H1 (cell line): ENCODE data around the gene NWD2. TPM values are rescaled to one million over a fixed set of nuclear protein-coding genes. Genes with fewer than 3 reads are reported as not detected.

Experiments
- CTCF ChIA-PET: fragments of 300-600 bp; sonication (Branson Sonifier 250); formaldehyde crosslinking; loops from one replicate; lab custom pipeline; 2021; ENCODE audit not compliant: partially characterized antibody; lab: Charles Lee
- POLR2A ChIA-PET: fragments of 300-600 bp; sonication (Branson Sonifier 250); formaldehyde crosslinking; loops from one replicate; lab custom pipeline; 2021; ENCODE audit warnings: inconsistent platforms; ENCODE audit not compliant: partially characterized antibody; lab: Charles Lee
- DNase-seq, 2 experiments: peaks; one replicate each; pipeline versions ENCODE4 v3.0.0 to v3.0.0-alpha.2; 2010 to 2022; ENCODE audit warnings: low spot score in 2 of 2, low read depth in 1 of 2, mixed read lengths in 1 of 2
- FAIRE-seq: peaks from 2 replicates; lab custom pipeline; 2011; peaks lifted over from hg19 to GRCh38; lab: Jason Lieb, UNC
- H2AFZ ChIP-seq: 2 replicates; pipeline ENCODE4 v1.8.1; 2012; ENCODE audit warnings: low read length, inconsistent platforms
- H2AK5ac ChIP-seq: 2 replicates; pipeline ENCODE4 v1.6.1; 2013; ENCODE audit warnings: low read depth, low read length
- H2BK120ac ChIP-seq: replicated peaks from 2 replicates; pipeline ENCODE3; 2013; ENCODE audit warnings: low read depth, low read length, inconsistent platforms
- H2BK12ac ChIP-seq: 2 replicates; pipeline ENCODE4 v1.6.1; 2013; ENCODE audit warnings: low read depth, low read length
- H2BK15ac ChIP-seq: 2 replicates; pipeline ENCODE4 v1.6.1; 2013; ENCODE audit warnings: low read length
- H2BK20ac ChIP-seq: 2 replicates; pipeline ENCODE4 v1.6.1; 2013; ENCODE audit warnings: low read length
- H2BK5ac ChIP-seq: 2 replicates; pipeline ENCODE4 v1.6.1; 2013; ENCODE audit warnings: low read depth, low read length
- H3K14ac ChIP-seq: 2 replicates; pipeline ENCODE4 v1.6.1; 2013; ENCODE audit warnings: inconsistent platforms; ENCODE audit not compliant: insufficient read length
- H3K18ac ChIP-seq: 2 replicates; pipeline ENCODE4 v1.6.1; 2013; ENCODE audit warnings: low read length; ENCODE audit errors: extremely low read depth
- H3K23ac ChIP-seq: 2 replicates; pipeline ENCODE4 v1.6.1; 2013; ENCODE audit warnings: inconsistent platforms; ENCODE audit not compliant: insufficient read length
- H3K23me2 ChIP-seq: 2 replicates; pipeline ENCODE4 v1.6.1; 2013; ENCODE audit warnings: low read depth, low read length
- H3K27ac ChIP-seq: 2 replicates; pipeline ENCODE4 v1.6.1; 2011; ENCODE audit warnings: low read depth, low read length, inconsistent platforms
- H3K27me3 ChIP-seq, 4 experiments: replicated peaks in 1 of 4; 1 replicate in 1 of 4; 2 replicates in 3 of 4; pipeline versions ENCODE4 v1.6.1 to v1.8.1; 2011 to 2013; ENCODE audit warnings: low read length in 3 of 4, mild to moderate bottlenecking in 3 of 4, inconsistent platforms in 2 of 4, mixed read lengths in 2 of 4, moderate library complexity in 1 of 4; ENCODE audit not compliant: control insufficient read depth in 3 of 4, insufficient read depth in 3 of 4; ENCODE audit errors: extremely low read depth in 1 of 4
- H3K36me3 ChIP-seq, 4 experiments: 2 replicates each; pipeline versions ENCODE4 v1.6.1 to v1.8.1; 2011 to 2013; ENCODE audit warnings: mild to moderate bottlenecking in 4 of 4, low read length in 3 of 4, moderate library complexity in 2 of 4, control low read depth in 1 of 4, inconsistent platforms in 1 of 4; ENCODE audit not compliant: insufficient read depth in 4 of 4, control insufficient read depth in 2 of 4
- H3K4ac ChIP-seq: replicated peaks from 2 replicates; pipeline ENCODE3; 2013; ENCODE audit warnings: low read length, low read depth, mixed read lengths, inconsistent platforms; ENCODE audit not compliant: insufficient read length
- H3K4me1 ChIP-seq, 4 experiments: replicated peaks in 1 of 4; 1 replicate in 1 of 4; 2 replicates in 3 of 4; pipeline versions ENCODE4 v1.6.1 to v1.8.1; 2011 to 2013; ENCODE audit warnings: low read length in 3 of 4, inconsistent platforms in 2 of 4, mixed read lengths in 1 of 4; ENCODE audit not compliant: insufficient read depth in 4 of 4, control insufficient read depth in 3 of 4
- H3K4me2 ChIP-seq, 2 experiments: 2 replicates each; pipeline versions ENCODE4 v1.6.1 to v1.8.1; 2011 to 2013; ENCODE audit warnings: low read depth in 2 of 2, low read length in 2 of 2, control low read depth in 1 of 2, inconsistent platforms in 1 of 2, mild to moderate bottlenecking in 1 of 2; ENCODE audit not compliant: insufficient read depth in 1 of 2
- H3K4me3 ChIP-seq, 4 experiments: fragments of 200-600, 300-600 bp in 1 of 4; sonication (generic), shearing (Covaris generic), sonication (Bioruptor Twin) in 1 of 4; 2 replicates each; pipeline versions ENCODE4 v1.5.1 to v1.8.1; 2011 to 2016; ENCODE audit warnings: low read length in 4 of 4, low read depth in 3 of 4, control low read depth in 2 of 4, inconsistent platforms in 2 of 4, mild to moderate bottlenecking in 2 of 4, mixed read lengths in 1 of 4, moderate library complexity in 1 of 4; ENCODE audit not compliant: insufficient read depth in 2 of 4; ENCODE audit errors: extremely low read depth in 1 of 4
- H3K56ac ChIP-seq: replicated peaks from 2 replicates; pipeline ENCODE3; 2013; ENCODE audit warnings: low read depth, mild to moderate bottlenecking, mixed read lengths, low read length, inconsistent platforms; ENCODE audit not compliant: insufficient read length
- H3K79me1 ChIP-seq: 2 replicates; pipeline ENCODE4 v1.6.1; 2013; ENCODE audit warnings: low read depth, low read length, control low read depth
- H3K79me2 ChIP-seq, 2 experiments: 2 replicates each; pipeline versions ENCODE4 v1.6.1 to v1.8.1; 2012 to 2013; ENCODE audit warnings: low read length in 2 of 2, mild to moderate bottlenecking in 2 of 2, inconsistent platforms in 1 of 2; ENCODE audit not compliant: insufficient read depth in 2 of 2, control insufficient read depth in 1 of 2
- H3K9ac ChIP-seq, 4 experiments: replicated peaks in 1 of 4; 1 replicate in 1 of 4; 2 replicates in 3 of 4; pipeline versions ENCODE4 v1.6.1 to v1.8.1; 2011 to 2013; ENCODE audit warnings: low read depth in 3 of 4, low read length in 3 of 4, control low read depth in 2 of 4, mild to moderate bottlenecking in 2 of 4, moderate library complexity in 2 of 4, inconsistent platforms in 1 of 4; ENCODE audit errors: extremely low read depth in 1 of 4
- H3K9me3 ChIP-seq, 2 experiments: 2 replicates each; pipeline versions ENCODE4 v1.6.1 to v1.8.1; 2012 to 2013; ENCODE audit warnings: mild to moderate bottlenecking in 2 of 2, moderate library complexity in 2 of 2, control low read depth in 1 of 2, inconsistent platforms in 1 of 2, low read depth in 1 of 2, low read length in 1 of 2, mixed read lengths in 1 of 2; ENCODE audit not compliant: insufficient read depth in 2 of 2
- H4K20me1 ChIP-seq, 2 experiments: replicated peaks in 1 of 2; 2 replicates each; pipeline versions ENCODE3 to v1.8.1; 2011 to 2013; ENCODE audit warnings: inconsistent platforms in 2 of 2, low read length in 2 of 2, mild to moderate bottlenecking in 1 of 2; ENCODE audit not compliant: insufficient read depth in 2 of 2, control insufficient read depth in 1 of 2
- H4K5ac ChIP-seq: 2 replicates; pipeline ENCODE4 v1.6.1; 2013; ENCODE audit warnings: low read length, low read depth, mixed read lengths, inconsistent platforms; ENCODE audit not compliant: insufficient read length
- H4K8ac ChIP-seq: 2 replicates; pipeline ENCODE4 v1.8.0; 2013; ENCODE audit warnings: mild to moderate bottlenecking, moderate library complexity, low read length, inconsistent platforms; ENCODE audit not compliant: insufficient read depth; ENCODE audit errors: extremely low read depth
- H4K91ac ChIP-seq: replicated peaks from 2 replicates; pipeline ENCODE3; 2013; ENCODE audit warnings: low read length, mixed read lengths, inconsistent platforms; ENCODE audit not compliant: insufficient read length
- CBX5 ChIP-seq: fragments of 300-800, 300-1000 bp; sonication (generic); IDR thresholded peaks from 2 replicates; pipeline ENCODE4 v1.7.1; 2016; ENCODE audit warnings: antibody characterized with exemption, low read length, low read depth
- EGR1 ChIP-seq: IDR thresholded peaks from 2 replicates; pipeline ENCODE4 v1.6.1; 2011; ENCODE audit warnings: low read depth, low read length, borderline replicate concordance
- KDM5A ChIP-seq: fragments of 200-600 bp; IDR thresholded peaks from 2 replicates; pipeline ENCODE4 v1.7.1; 2012; ENCODE audit warnings: mild to moderate bottlenecking, low read length, inconsistent platforms, mixed read lengths
- RAD21 ChIP-seq, 2 experiments: IDR thresholded peaks in 1 of 2; conservative IDR thresholded peaks in 1 of 2; 2 replicates each; pipeline ENCODE4 v1.6.1; 2011; ENCODE audit warnings: low read depth in 2 of 2, low read length in 2 of 2, improper control_type of control experiment in 1 of 2, inconsistent platforms in 1 of 2, mild to moderate bottlenecking in 1 of 2, moderate library complexity in 1 of 2
- SP2 ChIP-seq: IDR thresholded peaks from 2 replicates; pipeline ENCODE4 v1.6.1; 2012; ENCODE audit warnings: mild to moderate bottlenecking, low read length, inconsistent platforms
- TAF7 ChIP-seq: optimal IDR thresholded peaks from 2 replicates; pipeline ENCODE3; 2011; ENCODE audit warnings: low read depth, mild to moderate bottlenecking, inconsistent platforms, low read length, moderate library complexity, borderline replicate concordance
- TBP ChIP-seq: IDR thresholded peaks from 2 replicates; pipeline ENCODE4 v1.6.1; 2011; ENCODE audit warnings: low read depth, low read length, improper control_type of control experiment
- TCF12 ChIP-seq: IDR thresholded peaks from 2 replicates; pipeline ENCODE4 v1.6.1; 2011; ENCODE audit warnings: low read depth, mild to moderate bottlenecking, low read length
- ZNF274 ChIP-seq: IDR thresholded peaks from 2 replicates; pipeline ENCODE4 v1.7.0; 2012; ENCODE audit warnings: low read length, borderline replicate concordance; ENCODE audit errors: extremely low read depth
- WGBS, 2 experiments: shearing (Covaris generic) in 1 of 2; methylation state at CpG; one replicate each; pipeline versions ENCODE4 v1.1.6 to v1.1.7; 2013 to 2015; ENCODE audit warnings: low lambda C conversion rate in 2 of 2, mixed read lengths in 2 of 2, inconsistent platforms in 1 of 2, low coverage in 1 of 2, missing lambda C conversion rate in 1 of 2; ENCODE audit not compliant: insufficient replicate concordance in 2 of 2, insufficient coverage in 1 of 2, insufficient read length in 1 of 2; ENCODE audit errors: extremely low coverage in 1 of 2, missing lambda C conversion rate in 1 of 2; 5-methylcytosine and 5-hydroxymethylcytosine counted together
- polyA plus RNA-seq, 7 experiments: library from polyadenylated mRNA; depleted of rRNA in 3 of 7; stranded (reverse) in 5 of 7; unstranded in 2 of 7; fragments of >200 nt in 5 of 7; fragments of 200-250 nt in 2 of 7; gene quantifications; 1 replicate in 5 of 7; 2 replicates in 1 of 7; 4 replicates in 1 of 7; pipeline versions ENCODE4 v1.2.1 to v1.2.3, GENCODE V29; 2011 to 2013; ENCODE audit warnings: missing spikeins in 2 of 7, mixed read lengths in 2 of 7
- total RNA-seq: library from RNA; stranded (reverse); fragmentation: NEBNext Ultra II Directional; extraction: Animal tissue kit (Norgen Biotek cat#: 25700); gene quantifications from 2 replicates; pipeline ENCODE4 v1.2.1, GENCODE V29; 2021
- TF ChIP-seq, protein P1 (sequence below): IDR thresholded peaks from 2 replicates; pipeline ENCODE4 v1.6.1; 2012; ENCODE audit warnings: inconsistent platforms

Gene NWD2
- total and polyA plus RNA-seq, 2 of the 8 experiments (the other 6 are each of a cell fraction or from before 2014, with no cell fraction given): under 0.01 TPM; not detected in 1

DNA sequence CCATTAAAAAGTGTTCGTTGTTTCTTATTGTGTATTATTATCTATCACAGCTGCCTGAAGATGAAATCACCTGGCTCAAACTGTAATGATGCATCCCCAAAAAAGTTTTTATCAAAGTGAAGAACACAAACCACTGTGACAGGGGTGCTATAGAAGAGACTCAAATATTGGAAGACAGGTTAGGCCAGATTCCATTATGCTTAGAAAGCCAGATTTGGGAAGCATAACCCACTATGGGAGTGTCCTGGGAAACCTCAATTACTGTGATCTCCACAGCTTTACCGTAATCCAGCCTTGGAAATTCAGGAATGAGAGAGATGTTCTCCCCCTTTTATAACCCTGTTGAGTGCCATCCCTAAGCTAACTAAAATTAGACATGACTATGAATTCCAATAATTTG is 114.2 kb downstream of the NWD2 start:
- no peak overlapping the region for H2AK5ac ChIP-seq
- no peak overlapping the region for H2BK12ac ChIP-seq
- no peak overlapping the region for H2BK5ac ChIP-seq
- no peak overlapping the region for H4K91ac ChIP-seq
- H4K20me1 ChIP-seq: no peaks in the 10 kb centered on the region
- H3K14ac ChIP-seq: no peak overlapping the region
- no peaks in the 10 kb centered on the region for H3K4me1 ChIP-seq
- H3K79me2 ChIP-seq: no peaks in the 10 kb centered on the region
- 97% methylated on average over 2 of the region's 2 CpGs; no CpG with 5 or more reads in 1 of the 2 experiments for WGBS, 2 experiments
- CTCF ChIA-PET: interaction anchor here (1.0 to 1.1 kb wide), 2 partner anchors 31 to 116 kb away, joined by 3 to 4 read pairs; no protein-coding TSS in a partner anchor
- H4K8ac ChIP-seq: no peak overlapping the region
- H3K4me2 ChIP-seq: no peak overlapping the region
- no peak overlapping the region for H3K4ac ChIP-seq
- no peaks in the 10 kb centered on the region for H3K9me3 ChIP-seq
- no peaks in the 10 kb centered on the region for H3K27me3 ChIP-seq
- no peaks in the 10 kb centered on the region for H3K36me3 ChIP-seq
- H3K9ac ChIP-seq: no peak overlapping the region
- H3K23me2 ChIP-seq: no peaks in the 10 kb centered on the region
- no peaks in the 10 kb centered on the region for H3K79me1 ChIP-seq
- H2BK120ac ChIP-seq: no peak overlapping the region
- H3K56ac ChIP-seq: no peak overlapping the region
- H3K4me3 ChIP-seq: no peak overlapping the region
- no peak overlapping the region for H2BK15ac ChIP-seq
- POLR2A ChIA-PET: no interaction called here
- no peak overlapping the region for H2AFZ ChIP-seq
- FAIRE-seq: no peak
- no peak overlapping the region for H2BK20ac ChIP-seq
- no peak overlapping the region for H3K23ac ChIP-seq
- DNase-seq: no peak
- H4K5ac ChIP-seq: no peak overlapping the region
- H3K27ac ChIP-seq: no peak overlapping the region
- H3K18ac ChIP-seq: no peak overlapping the region
- TF ChIP-seq EGR1 (no peak), KDM5A (no peak), CBX5 (no peak), TBP (no peak), TCF12 (no peak), RAD21 (IDR thresholded peaks at IDR 0.05 in 1 of 2, conservative IDR thresholded peaks at IDR 0.05 in 1 of 2; ENCODE audit: low read depth in 2 of 2, low read length in 2 of 2) (no peak), SP2 (no peak), ZNF274 (no peak), TAF7 (no peak)
- TF ChIP-seq, protein P1, sequence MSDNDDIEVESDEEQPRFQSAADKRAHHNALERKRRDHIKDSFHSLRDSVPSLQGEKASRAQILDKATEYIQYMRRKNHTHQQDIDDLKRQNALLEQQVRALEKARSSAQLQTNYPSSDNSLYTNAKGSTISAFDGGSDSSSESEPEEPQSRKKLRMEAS: no peak
